Measurements from ENCODE around the gene ANAPC16.

Gene ANAPC16

DNA sequence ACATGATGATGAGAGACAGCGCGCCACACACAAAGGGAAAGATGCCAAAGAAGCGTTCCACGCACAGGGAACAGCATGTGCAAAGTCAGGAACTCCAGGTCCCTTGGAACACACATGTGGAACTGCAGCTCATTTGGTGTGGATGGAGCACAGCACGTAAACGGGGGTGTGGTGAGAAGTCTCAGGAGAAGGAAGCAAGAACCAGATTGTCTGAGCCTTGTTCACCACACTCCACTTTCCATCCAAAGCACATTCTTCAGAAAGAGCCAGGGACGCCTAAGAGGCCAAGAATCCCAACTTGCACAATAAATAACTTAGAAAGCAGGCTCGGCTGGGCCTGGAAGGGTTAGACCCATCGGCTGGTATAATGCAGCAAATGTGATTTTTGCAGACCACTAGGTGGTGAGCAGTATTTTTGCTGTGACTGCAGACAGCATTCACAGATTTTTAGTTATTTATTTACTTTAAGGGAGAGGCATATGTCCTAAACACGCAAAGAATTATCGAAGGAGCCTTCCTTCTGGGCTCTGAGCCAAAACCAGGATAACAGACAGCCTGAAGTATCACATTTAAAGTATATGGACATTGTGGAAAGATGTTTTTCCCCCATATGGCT is 28.1 kb downstream of the ANAPC16 start:
- Histone ChIP-seq H4K20me1 (ENCODE audit: insufficient read depth, low read length) (no peaks in the 10 kb centered on the region), H3K36me3 (replicated peaks; ENCODE audit: low read depth, low read length) (no peaks in the 10 kb centered on the region), H3K79me2 (ENCODE audit: low read length) (no peaks in the 10 kb centered on the region), H3K27me3 (ENCODE audit: low read depth, low read length) (no peaks in the 10 kb centered on the region), H3K9ac (ENCODE audit: low read length) (no peak overlapping the region), H2AFZ (ENCODE audit: low read depth, low read length) (no peak overlapping the region), H3K27ac (ENCODE audit: low read length) (no peak overlapping the region), H3K4me2 (ENCODE audit: low read length) (no peak overlapping the region), H3K4me3 (ENCODE audit: low read length) (no peak overlapping the region), H3K4me1 (ENCODE audit: low read length) (peaks cover 30% of the 10 kb centered on the region), H3K9me3 (ENCODE audit: insufficient read depth, low read length) (no peaks in the 10 kb centered on the region)
- TF ChIP-seq, protein P1, sequence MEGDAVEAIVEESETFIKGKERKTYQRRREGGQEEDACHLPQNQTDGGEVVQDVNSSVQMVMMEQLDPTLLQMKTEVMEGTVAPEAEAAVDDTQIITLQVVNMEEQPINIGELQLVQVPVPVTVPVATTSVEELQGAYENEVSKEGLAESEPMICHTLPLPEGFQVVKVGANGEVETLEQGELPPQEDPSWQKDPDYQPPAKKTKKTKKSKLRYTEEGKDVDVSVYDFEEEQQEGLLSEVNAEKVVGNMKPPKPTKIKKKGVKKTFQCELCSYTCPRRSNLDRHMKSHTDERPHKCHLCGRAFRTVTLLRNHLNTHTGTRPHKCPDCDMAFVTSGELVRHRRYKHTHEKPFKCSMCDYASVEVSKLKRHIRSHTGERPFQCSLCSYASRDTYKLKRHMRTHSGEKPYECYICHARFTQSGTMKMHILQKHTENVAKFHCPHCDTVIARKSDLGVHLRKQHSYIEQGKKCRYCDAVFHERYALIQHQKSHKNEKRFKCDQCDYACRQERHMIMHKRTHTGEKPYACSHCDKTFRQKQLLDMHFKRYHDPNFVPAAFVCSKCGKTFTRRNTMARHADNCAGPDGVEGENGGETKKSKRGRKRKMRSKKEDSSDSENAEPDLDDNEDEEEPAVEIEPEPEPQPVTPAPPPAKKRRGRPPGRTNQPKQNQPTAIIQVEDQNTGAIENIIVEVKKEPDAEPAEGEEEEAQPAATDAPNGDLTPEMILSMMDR (IDR thresholded peaks at IDR 0.05; ENCODE audit: low read depth, low read length) = peak; percentile 33
- TF ChIP-seq EZH2phosphoT487 (IDR thresholded peaks at IDR 0.05; ENCODE audit: low read depth) = no peak

DNA sequence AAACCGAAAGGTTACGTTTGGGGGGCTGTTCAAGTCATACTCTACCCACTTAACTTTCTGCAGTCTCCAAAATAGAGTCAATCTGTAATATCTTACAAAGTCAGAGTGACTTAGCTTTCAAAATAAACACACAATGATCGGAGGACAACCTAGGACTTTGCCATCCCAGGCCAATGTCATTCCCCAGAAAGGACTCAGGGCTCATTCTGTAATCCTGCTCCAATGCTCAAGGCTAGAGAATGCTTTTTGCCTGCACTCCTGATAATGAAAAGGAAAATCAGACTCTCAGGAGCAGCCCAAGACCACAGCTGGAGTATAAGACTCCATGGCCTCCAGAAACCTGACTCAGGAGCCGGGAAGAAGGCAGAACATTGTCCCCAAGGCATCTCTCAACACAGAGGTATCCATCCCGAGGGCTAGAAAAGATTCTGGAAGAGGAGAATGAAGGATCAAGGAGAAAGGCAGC is 28.8 kb downstream of the ANAPC16 start:
- H3K4me1 ChIP-seq (ENCODE audit: low read length) = peaks cover 35% of the 10 kb centered on the region
- H3K36me3 ChIP-seq (replicated peaks; ENCODE audit: low read depth, low read length) = no peaks in the 10 kb centered on the region
- H4K20me1 ChIP-seq (ENCODE audit: insufficient read depth, low read length) = no peaks in the 10 kb centered on the region
- H3K4me2 ChIP-seq (ENCODE audit: low read length) = no peak overlapping the region
- no peak overlapping the region for H2AFZ ChIP-seq (ENCODE audit: low read depth, low read length)
- TF ChIP-seq EZH2phosphoT487 (IDR thresholded peaks at IDR 0.05; ENCODE audit: low read depth) = no peak
- TF ChIP-seq, protein P1 (IDR thresholded peaks at IDR 0.05; ENCODE audit: low read depth, low read length) = no peak
- H3K4me3 ChIP-seq (ENCODE audit: low read length) = no peak overlapping the region
- no peak overlapping the region for H3K27ac ChIP-seq (ENCODE audit: low read length)
- H3K9ac ChIP-seq (ENCODE audit: low read length) = no peak overlapping the region
- no peaks in the 10 kb centered on the region for H3K9me3 ChIP-seq (ENCODE audit: insufficient read depth, low read length)
- no peaks in the 10 kb centered on the region for H3K79me2 ChIP-seq (ENCODE audit: low read length)
- no peaks in the 10 kb centered on the region for H3K27me3 ChIP-seq (ENCODE audit: low read depth, low read length)

DNA sequence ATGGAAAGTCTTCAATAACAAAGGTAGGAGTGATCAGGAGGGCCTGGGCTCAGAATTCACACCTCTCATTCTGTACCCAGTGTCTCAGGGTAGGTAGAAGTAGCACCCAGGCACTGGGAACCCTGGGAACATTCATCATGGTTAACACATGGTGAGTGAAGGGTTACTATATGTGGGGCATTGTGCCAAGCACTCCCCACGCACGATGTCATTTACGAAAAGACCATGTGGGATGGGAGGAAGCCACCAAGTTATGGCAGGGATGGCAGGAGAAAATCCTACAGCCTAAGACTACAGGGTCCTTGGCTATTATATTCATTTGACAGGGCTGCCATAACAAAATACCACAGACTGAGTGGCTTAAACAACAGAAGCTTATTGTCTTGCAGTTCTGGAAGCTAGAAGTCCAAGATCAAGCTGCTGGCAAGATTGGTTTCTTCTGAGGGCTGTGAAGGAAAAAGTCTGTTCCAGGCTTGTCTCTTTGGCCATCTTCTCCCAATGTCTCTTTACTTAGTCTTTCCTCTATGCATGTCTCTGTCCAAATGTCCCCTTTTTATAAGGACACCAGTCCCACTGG is 30.2 kb downstream of the ANAPC16 start:
- H3K4me2 ChIP-seq (ENCODE audit: low read length) = no peak overlapping the region
- H2AFZ ChIP-seq (ENCODE audit: low read depth, low read length) = no peak overlapping the region

More for the DNA sequence above, 30.2 kb downstream of the ANAPC16 start:
- Histone ChIP-seq H3K27me3 (ENCODE audit: low read depth, low read length) (no peaks in the 10 kb centered on the region), H3K4me3 (ENCODE audit: low read length) (no peak overlapping the region), H3K79me2 (ENCODE audit: low read length) (no peaks in the 10 kb centered on the region), H3K36me3 (replicated peaks; ENCODE audit: low read depth, low read length) (no peaks in the 10 kb centered on the region), H3K9me3 (ENCODE audit: insufficient read depth, low read length) (no peaks in the 10 kb centered on the region), H3K9ac (ENCODE audit: low read length) (no peak overlapping the region), H3K27ac (ENCODE audit: low read length) (no peak overlapping the region), H3K4me1 (ENCODE audit: low read length) (peaks cover 35% of the 10 kb centered on the region), H4K20me1 (ENCODE audit: insufficient read depth, low read length) (no peaks in the 10 kb centered on the region)
- TF ChIP-seq, protein P1 (IDR thresholded peaks at IDR 0.05; ENCODE audit: low read depth, low read length) = no peak
- TF ChIP-seq EZH2phosphoT487 (IDR thresholded peaks at IDR 0.05; ENCODE audit: low read depth) = no peak

Measured in OCI-LY3 (cell line).